PC-9 (cell line): ENCODE results near the gene ZNF618. TPM values are rescaled to one million over a fixed set of nuclear protein-coding genes. Genes with fewer than 3 reads are reported as not detected.

Source experiments
- BruUV-seq: library from RNA; stranded (reverse); fragments of 400-500 nt; replicated peaks from 2 replicates; lab custom pipeline; 2021; lab: Mats Ljungman, UMichigan
- CTCF ChIA-PET: fragments of 300-600 bp; sonication (Branson Sonifier 250); formaldehyde crosslinking; loops from one replicate; lab custom pipeline; 2022; ENCODE audit warnings: antibody characterized with exemption; lab: Charles Lee
- POLR2A ChIA-PET: fragments of 300-600 bp; sonication (Branson Sonifier 250); formaldehyde crosslinking; loops from one replicate; lab custom pipeline; 2022; ENCODE audit warnings: antibody characterized with exemption; ENCODE audit not compliant: unreplicated experiment; lab: Charles Lee
- DNase-seq, 2 experiments: peaks; one replicate each; pipeline versions ENCODE4 v3.0.0 to v3.0.0-alpha.2; 2015 to 2022; ENCODE audit warnings: mixed read lengths in 1 of 2
- H2AFZ ChIP-seq: fragments of 200-600 bp; sonication (generic); 2 replicates; pipeline ENCODE4 v1.8.1; 2017; ENCODE audit warnings: antibody characterized with exemption
- H3F3A ChIP-seq: fragments of 200-600 bp; sonication (generic); 2 replicates; pipeline ENCODE4 v1.8.1; 2017; ENCODE audit warnings: antibody characterized with exemption, mild to moderate bottlenecking, low read depth; ENCODE audit not compliant: insufficient read depth
- H3K27ac ChIP-seq: fragments of 200-600 bp; sonication (generic); 2 replicates; pipeline ENCODE4 v1.6.1; 2016; ENCODE audit warnings: mixed run types
- H3K27me3 ChIP-seq: fragments of 200-600 bp; sonication (generic); 2 replicates; pipeline ENCODE4 v1.6.1; 2016; ENCODE audit warnings: low read depth, mixed run types; ENCODE audit not compliant: insufficient read depth
- H3K36me3 ChIP-seq: fragments of 200-600 bp; sonication (generic); 2 replicates; pipeline ENCODE4 v1.6.1; 2016; ENCODE audit warnings: low read depth, mixed run types
- H3K4me1 ChIP-seq: fragments of 200-600 bp; sonication (generic); replicated peaks from 2 replicates; pipeline ENCODE4 v1.6.1; 2016; ENCODE audit warnings: mixed run types; ENCODE audit not compliant: insufficient read depth
- H3K4me2 ChIP-seq: fragments of 200-600 bp; sonication (generic); 2 replicates; pipeline ENCODE4 v1.6.1; 2017; ENCODE audit warnings: mixed run types
- H3K4me3 ChIP-seq: fragments of 200-600 bp; sonication (generic); 2 replicates; pipeline ENCODE4 v1.6.1; 2016; ENCODE audit warnings: mixed run types
- H3K79me2 ChIP-seq: fragments of 200-600 bp; sonication (generic); 2 replicates; pipeline ENCODE4 v1.6.1; 2017; ENCODE audit warnings: low read depth, mixed run types
- H3K9me2 ChIP-seq: fragments of 200-600 bp; sonication (generic); 2 replicates; pipeline ENCODE4 v1.8.1; 2017; ENCODE audit warnings: mild to moderate bottlenecking; ENCODE audit not compliant: insufficient read depth
- H3K9me3 ChIP-seq: fragments of 200-600 bp; sonication (generic); 2 replicates; pipeline ENCODE4 v1.8.1; 2016; ENCODE audit warnings: low read depth; ENCODE audit not compliant: insufficient read depth
- H4K20me1 ChIP-seq: fragments of 200-600 bp; sonication (generic); 2 replicates; pipeline ENCODE4 v1.8.1; 2017; ENCODE audit not compliant: insufficient read depth
- CTCF ChIP-seq: fragments of 200-600 bp; sonication (generic); conservative IDR thresholded peaks from 2 replicates; pipeline ENCODE4 v1.6.1; 2017; ENCODE audit warnings: mixed run types, antibody characterized with exemption, mild to moderate bottlenecking, moderate library complexity
- EZH2 ChIP-seq: fragments of 200-600 bp; sonication (generic); IDR thresholded peaks from 2 replicates; pipeline ENCODE4 v1.8.0; 2017; ENCODE audit warnings: antibody characterized with exemption, low read depth
- intact Hi-C: fragments of 100-400 bp; cut with micrococcal nuclease; formaldehyde crosslinking; loops from one replicate; pipeline ENCODE4 v1.10.0; 2022; ENCODE audit not compliant: unreplicated experiment
- total RNA-seq: library from RNA; stranded (reverse); gene quantifications from 2 replicates; pipeline ENCODE4 v1.2.3, GENCODE V29; 2021

Gene ZNF618
- total RNA-seq, 1 experiment from 2014 or later = 0.20 TPM

GRCh38 chr9:114037249-114037648 is 161.1 kb downstream of the ZNF618 start:
- intact Hi-C loops = no loop called here
- Histone ChIP-seq H3K27me3 (peaks cover 80% of the 10 kb centered on the region), H2AFZ (no peak overlapping the region), H3K9me3 (no peaks in the 10 kb centered on the region), H3K27ac (no peak overlapping the region), H3K4me3 (no peak overlapping the region), H3K79me2 (no peaks in the 10 kb centered on the region), H3K4me1 (no peaks in the 10 kb centered on the region), H3K4me2 (no peak overlapping the region), H3K36me3 (no peaks in the 10 kb centered on the region), H3F3A (no peaks in the 10 kb centered on the region), H4K20me1 (no peaks in the 10 kb centered on the region), H3K9me2 (no peaks in the 10 kb centered on the region)
- BruUV-seq = no TSS peak
- POLR2A ChIA-PET = no interaction called here
- TF ChIP-seq EZH2 (no peak), CTCF (no peak)
- no peak for DNase-seq
- CTCF ChIA-PET = no interaction called here

DNA sequence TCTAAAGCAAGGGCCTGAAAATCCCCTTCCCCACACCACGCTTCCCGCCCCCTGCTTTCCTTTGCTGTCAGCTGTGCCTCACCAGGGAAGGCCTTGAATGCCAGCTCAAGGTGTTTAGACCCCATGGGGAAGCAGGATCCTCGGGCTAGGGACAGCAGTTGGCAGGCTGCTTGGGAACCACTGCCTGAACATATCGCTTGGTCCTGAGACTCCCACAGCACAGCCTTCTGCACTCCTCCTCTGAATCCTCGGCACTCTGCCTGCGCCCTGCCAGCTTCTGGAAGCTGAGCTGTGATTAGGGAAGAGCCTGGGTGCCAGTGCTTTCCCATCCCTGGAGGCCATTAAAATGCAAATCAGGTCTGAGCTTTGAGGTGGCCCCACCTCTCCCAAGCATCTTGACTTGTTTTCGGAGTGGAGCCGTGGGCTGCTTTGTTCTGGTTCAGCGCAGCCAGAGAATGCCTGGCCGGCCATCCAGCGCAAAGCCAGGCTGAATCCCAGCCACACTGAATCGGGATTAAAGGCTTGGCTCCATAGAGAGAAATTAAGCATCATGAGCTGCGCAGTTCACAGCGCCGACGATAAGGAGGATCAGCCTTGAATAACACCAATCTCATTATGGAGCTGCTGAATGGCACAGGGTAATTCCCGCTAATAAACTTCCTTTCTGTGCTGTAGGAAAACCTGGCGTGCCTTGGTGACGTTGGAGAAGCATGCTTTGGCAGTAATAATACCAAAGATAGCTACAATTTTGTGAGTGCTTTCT is 162.0 kb downstream of the ZNF618 start:
- Histone ChIP-seq H3K79me2 (no peaks in the 10 kb centered on the region), H3K27ac (no peak overlapping the region), H4K20me1 (no peaks in the 10 kb centered on the region), H2AFZ (no peak overlapping the region), H3K36me3 (no peaks in the 10 kb centered on the region), H3K27me3 (peaks cover 76% of the 10 kb centered on the region), H3K9me2 (no peaks in the 10 kb centered on the region), H3K4me1 (no peaks in the 10 kb centered on the region), H3K9me3 (no peaks in the 10 kb centered on the region), H3F3A (no peaks in the 10 kb centered on the region), H3K4me3 (no peak overlapping the region), H3K4me2 (no peak overlapping the region)
- TF ChIP-seq EZH2 = no peak
- no peak for TF ChIP-seq CTCF
- intact Hi-C loops = no loop called here
- no TSS peak for BruUV-seq
- ChIA-PET POLR2A (no interaction called here), CTCF (no interaction called here)
- no peak for DNase-seq

DNA sequence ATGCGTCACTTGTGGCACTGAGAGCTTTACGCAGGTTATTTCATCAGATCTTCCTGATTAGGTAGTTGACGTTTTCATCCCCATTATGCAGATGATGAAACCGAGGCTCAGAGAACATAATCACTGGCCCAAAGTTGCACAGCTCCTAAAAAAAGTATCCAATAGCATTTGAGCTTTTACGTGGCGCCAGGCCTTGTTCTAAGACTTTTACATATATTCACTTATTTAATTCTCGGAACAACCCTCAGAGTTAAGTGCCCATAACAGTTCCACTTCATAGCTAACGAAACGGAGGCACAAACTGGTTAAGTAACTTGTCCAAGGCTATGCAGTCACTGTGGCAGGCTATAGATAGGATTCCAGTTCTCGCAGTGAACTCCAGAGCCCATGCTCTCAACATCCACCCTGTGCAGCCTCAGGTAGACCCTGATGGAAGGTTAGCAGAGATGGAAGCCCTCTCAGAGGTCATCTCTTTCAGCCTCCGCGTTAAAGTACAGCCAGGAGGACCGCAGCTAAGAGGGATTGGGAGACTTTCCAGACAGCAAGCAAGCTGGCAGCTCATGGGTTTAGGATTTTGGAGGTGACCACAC is 162.7 kb downstream of the ZNF618 start:
- ChIA-PET POLR2A (no interaction called here), CTCF (no interaction called here)
- Histone ChIP-seq H3K36me3 (no peaks in the 10 kb centered on the region), H3K4me1 (no peaks in the 10 kb centered on the region), H3K9me2 (no peaks in the 10 kb centered on the region), H2AFZ (no peak overlapping the region), H3F3A (no peaks in the 10 kb centered on the region), H3K9me3 (no peaks in the 10 kb centered on the region), H3K27ac (no peak overlapping the region), H3K4me2 (no peak overlapping the region), H3K27me3 (peaks cover 73% of the 10 kb centered on the region), H4K20me1 (no peaks in the 10 kb centered on the region), H3K4me3 (no peak overlapping the region), H3K79me2 (no peaks in the 10 kb centered on the region)
- intact Hi-C loops = no loop called here
- DNase-seq = no peak
- BruUV-seq = no TSS peak
- TF ChIP-seq CTCF (no peak), EZH2 (no peak)
